DND-41 (cell line): ENCODE measurements around the gene TMEM150C.

Experiments
- ATAC-seq: fragments of 200-7000 bp; cut with Tn5 transposase; 3 replicates; pipeline ENCODE4 v1.9.1; 2021; ENCODE audit warnings: low read depth; ENCODE audit not compliant: insufficient read depth
- DNase-seq: peaks from one replicate; pipeline ENCODE4 v3.0.0-alpha.2; 2020
- H2AFZ ChIP-seq: 2 replicates; pipeline ENCODE4 v1.6.0; 2012; ENCODE audit warnings: low read depth, low read length
- H3K27ac ChIP-seq: 2 replicates; pipeline ENCODE4 v1.5.1; 2012; ENCODE audit warnings: low read length, inconsistent platforms
- H3K27me3 ChIP-seq: fragments of 200-600 bp; sonication (generic); 2 replicates; pipeline ENCODE4 v1.6.0; 2012; ENCODE audit warnings: low read length, mild to moderate bottlenecking, inconsistent platforms; ENCODE audit not compliant: insufficient read depth, poor library complexity
- H3K36me3 ChIP-seq: 2 replicates; pipeline ENCODE4 v1.5.1; 2012; ENCODE audit warnings: low read length, inconsistent platforms; ENCODE audit not compliant: insufficient read depth
- H3K4me1 ChIP-seq: 2 replicates; pipeline ENCODE4 v1.5.1; 2012; ENCODE audit warnings: mild to moderate bottlenecking, low read length; ENCODE audit not compliant: insufficient read depth
- H3K4me2 ChIP-seq: 2 replicates; pipeline ENCODE4 v1.6.0; 2012; ENCODE audit warnings: mild to moderate bottlenecking, moderate library complexity, low read length, inconsistent platforms; ENCODE audit not compliant: insufficient read depth
- H3K4me3 ChIP-seq, 2 experiments: fragments of 200-600 bp in 1 of 2; shearing (Covaris generic) in 1 of 2; 2 replicates each; pipeline ENCODE4 v1.5.1; 2012 to 2016; ENCODE audit warnings: inconsistent platforms in 2 of 2, low read length in 2 of 2, mild to moderate bottlenecking in 2 of 2, low read depth in 1 of 2, moderate library complexity in 1 of 2
- H3K79me2 ChIP-seq: 2 replicates; pipeline ENCODE4 v1.6.0; 2012; ENCODE audit warnings: low read length, inconsistent platforms; ENCODE audit not compliant: insufficient read depth
- H3K9ac ChIP-seq: 2 replicates; pipeline ENCODE4 v1.6.0; 2012; ENCODE audit warnings: low read depth, mild to moderate bottlenecking, inconsistent platforms, low read length, moderate library complexity
- H3K9me3 ChIP-seq: 2 replicates; pipeline ENCODE4 v1.5.1; 2012; ENCODE audit warnings: low read length, moderate library complexity, mild to moderate bottlenecking, inconsistent platforms; ENCODE audit not compliant: insufficient read depth, severe bottlenecking
- H4K20me1 ChIP-seq: 2 replicates; pipeline ENCODE4 v1.6.0; 2012; ENCODE audit warnings: low read length; ENCODE audit not compliant: insufficient read depth
- EZH2 ChIP-seq: IDR thresholded peaks from 3 replicates; pipeline ENCODE4 v1.6.1; 2012; ENCODE audit warnings: borderline replicate concordance, low read depth, mild to moderate bottlenecking, moderate library complexity, low read length, inconsistent platforms; ENCODE audit not compliant: severe bottlenecking
- TF ChIP-seq, protein P1 (sequence below): IDR thresholded peaks from 2 replicates; pipeline ENCODE4 v1.5.1; 2012; ENCODE audit warnings: borderline replicate concordance, low read length, moderate library complexity, mild to moderate bottlenecking; ENCODE audit not compliant: poor library complexity, severe bottlenecking; ENCODE audit errors: extremely low read depth

The TMEM150C gene

DNA sequence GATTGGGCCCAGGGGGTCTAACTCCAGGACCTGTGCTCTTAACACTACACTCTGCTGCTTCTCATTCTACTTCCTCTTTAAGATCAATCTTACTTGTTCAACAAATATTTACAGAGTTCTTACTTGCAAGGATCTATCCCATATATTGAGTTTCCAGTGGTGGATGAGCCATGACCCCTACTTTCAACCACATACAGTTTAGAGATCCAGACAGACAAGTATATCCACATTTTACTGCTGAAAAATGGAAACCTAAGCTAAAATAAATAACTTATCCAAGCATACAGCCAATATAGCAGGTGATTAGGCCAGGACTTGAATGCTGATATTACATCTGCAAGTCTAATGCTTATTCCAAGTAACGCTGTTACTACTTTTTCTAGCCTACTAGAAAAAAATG lies 18.7 kb downstream of the TMEM150C start:
- Histone ChIP-seq H3K9me3 (no peaks in the 10 kb centered on the region), H3K4me3 (no peak overlapping the region), H2AFZ (peak overlapping the region; percentile 5; the same call in 1 of the 2 replicates), H3K27ac (no peak overlapping the region), H3K4me2 (no peak overlapping the region), H3K36me3 (no peaks in the 10 kb centered on the region), H3K79me2 (no peaks in the 10 kb centered on the region), H4K20me1 (no peaks in the 10 kb centered on the region), H3K4me1 (no peaks in the 10 kb centered on the region), H3K27me3 (peaks cover 5% of the 10 kb centered on the region), H3K9ac (no peak overlapping the region)
- ATAC-seq = no peak
- TF ChIP-seq, protein P1, sequence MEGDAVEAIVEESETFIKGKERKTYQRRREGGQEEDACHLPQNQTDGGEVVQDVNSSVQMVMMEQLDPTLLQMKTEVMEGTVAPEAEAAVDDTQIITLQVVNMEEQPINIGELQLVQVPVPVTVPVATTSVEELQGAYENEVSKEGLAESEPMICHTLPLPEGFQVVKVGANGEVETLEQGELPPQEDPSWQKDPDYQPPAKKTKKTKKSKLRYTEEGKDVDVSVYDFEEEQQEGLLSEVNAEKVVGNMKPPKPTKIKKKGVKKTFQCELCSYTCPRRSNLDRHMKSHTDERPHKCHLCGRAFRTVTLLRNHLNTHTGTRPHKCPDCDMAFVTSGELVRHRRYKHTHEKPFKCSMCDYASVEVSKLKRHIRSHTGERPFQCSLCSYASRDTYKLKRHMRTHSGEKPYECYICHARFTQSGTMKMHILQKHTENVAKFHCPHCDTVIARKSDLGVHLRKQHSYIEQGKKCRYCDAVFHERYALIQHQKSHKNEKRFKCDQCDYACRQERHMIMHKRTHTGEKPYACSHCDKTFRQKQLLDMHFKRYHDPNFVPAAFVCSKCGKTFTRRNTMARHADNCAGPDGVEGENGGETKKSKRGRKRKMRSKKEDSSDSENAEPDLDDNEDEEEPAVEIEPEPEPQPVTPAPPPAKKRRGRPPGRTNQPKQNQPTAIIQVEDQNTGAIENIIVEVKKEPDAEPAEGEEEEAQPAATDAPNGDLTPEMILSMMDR = no peak
- no peak for TF ChIP-seq EZH2
- DNase-seq = no peak

- TF ChIP-seq, protein P1 = no peak
- TF ChIP-seq EZH2 = no peak
- no peaks in the 10 kb centered on the region for H3K4me1 ChIP-seq
- H2AFZ ChIP-seq = no peak overlapping the region
- H3K9ac ChIP-seq = no peak overlapping the region
- no peaks in the 10 kb centered on the region for H4K20me1 ChIP-seq
- no peak overlapping the region for H3K27ac ChIP-seq
- no peaks in the 10 kb centered on the region for H3K9me3 ChIP-seq
- H3K4me3 ChIP-seq = no peak overlapping the region
- no peak for ATAC-seq
- DNase-seq = no peak
- peaks cover 5% of the 10 kb centered on the region for H3K27me3 ChIP-seq
- no peaks in the 10 kb centered on the region for H3K79me2 ChIP-seq
- no peak overlapping the region for H3K4me2 ChIP-seq
- no peaks in the 10 kb centered on the region for H3K36me3 ChIP-seq
These were observed 19.1 kb downstream of the TMEM150C start for GRCh38 chr4:82542642-82543041.

- ATAC-seq = no peak
- H3K27ac ChIP-seq = no peak overlapping the region
- H3K9ac ChIP-seq = no peak overlapping the region
- H3K4me1 ChIP-seq = no peaks in the 10 kb centered on the region
- no peaks in the 10 kb centered on the region for H4K20me1 ChIP-seq
- H3K79me2 ChIP-seq = no peaks in the 10 kb centered on the region
- DNase-seq = no peak
- no peaks in the 10 kb centered on the region for H3K36me3 ChIP-seq
- H3K4me3 ChIP-seq = no peak overlapping the region
- H2AFZ ChIP-seq = no peak overlapping the region
- no peaks in the 10 kb centered on the region for H3K9me3 ChIP-seq
- peaks cover 3% of the 10 kb centered on the region for H3K27me3 ChIP-seq
- TF ChIP-seq EZH2 = no peak
- H3K4me2 ChIP-seq = no peak overlapping the region
These were observed 32.5 kb downstream of the TMEM150C start for GRCh38 chr4:82529322-82529721.

DNA sequence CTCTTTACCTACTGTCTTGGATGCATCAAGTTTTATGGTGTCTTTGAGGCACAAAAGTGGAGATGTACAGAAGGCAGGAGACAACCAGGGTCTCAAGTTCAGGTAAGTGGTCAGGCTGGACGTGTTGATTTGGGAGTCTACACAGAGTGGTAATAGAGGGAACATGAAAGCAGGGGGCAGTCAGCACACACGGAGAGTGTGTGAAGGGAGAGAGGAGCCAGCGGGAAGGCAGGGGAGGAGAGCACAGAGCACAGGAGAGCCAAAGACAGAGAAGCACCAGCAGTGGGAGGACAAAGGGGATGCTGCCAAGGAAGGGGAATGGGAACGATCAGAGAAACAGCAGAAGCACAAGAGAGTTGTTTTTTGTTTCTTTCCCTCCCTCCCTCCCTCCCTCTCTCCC lies 32.9 kb downstream of the TMEM150C start:
- no peak overlapping the region for H3K27ac ChIP-seq
- no peak for TF ChIP-seq EZH2
- TF ChIP-seq, protein P1 = no peak
- DNase-seq = no peak
- H3K27me3 ChIP-seq = peaks cover 3% of the 10 kb centered on the region
- no peak for ATAC-seq
- no peak overlapping the region for H3K9ac ChIP-seq
- H3K36me3 ChIP-seq = no peaks in the 10 kb centered on the region
- H3K79me2 ChIP-seq = no peaks in the 10 kb centered on the region
- H3K4me1 ChIP-seq = no peaks in the 10 kb centered on the region
- H3K9me3 ChIP-seq = no peaks in the 10 kb centered on the region
- H2AFZ ChIP-seq = no peak overlapping the region
- H3K4me2 ChIP-seq = no peak overlapping the region
- no peaks in the 10 kb centered on the region for H4K20me1 ChIP-seq
- H3K4me3 ChIP-seq = no peak overlapping the region
